Stimulated activated CD8-positive, alpha-beta memory T cell treated with anti-CD3 and anti-CD28 coated beads, Interleukin-2, amount 100 ng/mL, for 1 hour (primary cell): ENCODE measurements around the gene SRPK3.
"Not testable (repeated sequence)": the region's sequence is repeated elsewhere in the genome, so short reads cannot be mapped to it uniquely, and the experiment has no call there.

Experiments
- DNase-seq, 2 donors: peaks; one replicate each; pipeline ENCODE4 v3.0.0-alpha.2; 2020; ENCODE audit warnings: low read depth in 2 of 2

Gene SRPK3, protein sequence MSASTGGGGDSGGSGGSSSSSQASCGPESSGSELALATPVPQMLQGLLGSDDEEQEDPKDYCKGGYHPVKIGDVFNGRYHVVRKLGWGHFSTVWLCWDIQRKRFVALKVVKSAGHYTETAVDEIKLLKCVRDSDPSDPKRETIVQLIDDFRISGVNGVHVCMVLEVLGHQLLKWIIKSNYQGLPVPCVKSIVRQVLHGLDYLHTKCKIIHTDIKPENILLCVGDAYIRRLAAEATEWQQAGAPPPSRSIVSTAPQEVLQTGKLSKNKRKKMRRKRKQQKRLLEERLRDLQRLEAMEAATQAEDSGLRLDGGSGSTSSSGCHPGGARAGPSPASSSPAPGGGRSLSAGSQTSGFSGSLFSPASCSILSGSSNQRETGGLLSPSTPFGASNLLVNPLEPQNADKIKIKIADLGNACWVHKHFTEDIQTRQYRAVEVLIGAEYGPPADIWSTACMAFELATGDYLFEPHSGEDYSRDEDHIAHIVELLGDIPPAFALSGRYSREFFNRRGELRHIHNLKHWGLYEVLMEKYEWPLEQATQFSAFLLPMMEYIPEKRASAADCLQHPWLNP

DNA sequence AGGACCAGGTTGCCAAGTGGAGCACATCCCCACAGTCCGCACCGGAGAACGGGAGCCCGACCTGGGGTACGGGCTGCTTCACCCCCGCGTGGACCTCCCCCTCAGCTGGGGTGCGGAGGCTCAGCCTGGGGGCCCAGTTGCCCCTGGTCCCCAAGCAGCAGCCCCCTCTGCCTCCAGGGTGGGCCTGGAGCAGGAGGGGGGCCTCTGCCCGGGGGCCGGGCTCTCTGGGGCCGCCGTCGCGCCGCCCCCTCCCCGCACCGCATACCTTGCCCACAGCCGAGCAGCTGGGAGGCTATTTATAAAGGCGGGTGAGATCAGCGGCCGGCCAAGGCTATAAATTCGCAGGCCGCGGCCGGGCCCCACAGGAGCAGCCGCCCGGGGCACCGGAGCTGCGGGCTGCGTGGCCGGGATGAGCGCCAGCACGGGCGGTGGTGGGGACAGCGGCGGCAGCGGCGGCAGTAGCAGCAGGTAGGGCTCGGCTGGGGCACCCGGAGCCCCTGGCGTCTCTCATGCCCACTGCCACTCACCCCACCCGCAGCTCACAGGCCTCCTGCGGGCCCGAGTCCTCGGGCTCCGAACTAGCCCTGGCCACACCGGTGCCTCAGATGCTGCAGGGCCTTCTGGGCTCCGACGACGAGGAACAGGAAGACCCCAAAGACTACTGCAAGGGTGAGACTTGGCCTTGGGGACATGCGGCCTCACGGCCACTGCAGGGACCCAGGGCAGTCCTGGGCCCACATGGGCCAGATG, at the start of gene SRPK3:
TSS of gene SRPK3 (plus strand) at position 364 of the 750 bp plus-strand sequence. CDS start at position 410, 46 bp downstream.
- no peak for DNase-seq

DNA sequence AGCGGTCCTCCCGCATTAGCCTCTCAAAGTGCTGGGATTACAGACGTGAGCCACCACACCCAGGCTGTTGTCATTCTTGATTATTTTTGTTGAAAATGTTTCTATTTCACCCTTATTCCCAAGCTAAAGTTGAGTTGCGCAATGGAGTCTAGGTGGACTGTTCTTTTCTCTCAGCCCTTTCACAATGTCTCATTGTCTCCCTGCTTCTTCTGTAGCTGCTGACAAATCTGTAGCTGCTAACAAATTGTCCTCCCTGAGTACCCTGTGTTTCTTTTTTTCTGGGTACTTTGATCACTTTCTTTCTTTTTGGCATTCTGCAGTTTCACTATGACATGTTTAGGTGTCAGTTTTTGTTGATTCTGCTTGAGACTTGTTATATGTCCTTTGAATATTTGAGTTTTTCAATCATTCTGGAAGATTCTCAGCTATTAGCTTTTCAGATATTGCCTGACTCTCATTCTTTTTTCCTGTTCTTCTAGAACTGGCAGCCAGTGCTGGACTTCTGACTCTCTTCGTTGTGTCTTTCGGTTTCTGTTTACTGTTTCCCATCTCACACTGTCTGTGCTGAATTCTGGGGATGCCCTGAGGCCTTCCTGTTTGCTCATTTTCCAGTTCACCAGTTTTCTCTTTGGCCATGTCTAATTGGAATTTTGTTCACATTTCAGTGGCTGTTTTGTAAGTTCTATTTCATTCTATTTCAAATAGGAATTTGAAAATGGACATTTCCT, 49.6 kb upstream of the SRPK3 start:
- no peak for DNase-seq

DNA sequence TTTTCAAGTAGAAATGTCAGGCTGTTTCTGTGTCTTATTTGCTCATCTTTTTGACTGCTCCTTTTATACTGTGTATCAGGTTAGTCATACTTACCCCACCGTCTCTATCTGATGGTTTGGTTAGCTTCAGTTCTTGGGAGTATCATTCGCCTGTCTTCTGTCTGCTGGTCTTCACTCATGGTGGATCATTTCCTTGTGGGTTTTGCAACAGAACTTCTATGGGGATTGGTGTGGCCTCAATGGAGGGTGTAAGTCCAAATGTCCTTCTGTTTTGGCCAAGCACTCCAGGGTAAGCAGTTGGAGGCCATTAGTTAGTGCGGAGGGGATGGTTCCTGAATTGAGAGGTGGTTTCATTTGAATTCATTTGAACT, 49.0 kb upstream of the SRPK3 start:
- no peak for DNase-seq

DNA sequence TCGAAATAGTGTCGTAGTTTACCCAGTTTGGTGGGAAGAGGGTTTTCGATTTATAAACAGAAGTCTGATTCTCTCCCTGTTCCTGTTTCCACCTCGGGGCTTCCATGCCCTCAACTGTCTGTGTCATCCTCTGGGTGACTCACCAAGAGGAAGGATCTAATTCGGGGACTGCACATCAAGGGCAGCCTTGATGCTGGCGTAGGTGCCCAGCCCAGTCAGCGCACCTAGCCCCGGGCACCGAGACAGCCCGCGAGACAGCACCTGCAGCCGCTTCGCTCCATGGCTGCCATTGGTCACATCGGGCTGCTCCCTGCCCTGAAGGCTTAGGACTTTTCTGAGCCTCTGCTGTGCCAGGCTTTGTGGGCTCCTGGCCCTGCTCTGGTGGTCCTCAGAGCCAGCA, 48.4 kb upstream of the SRPK3 start:
- no peak for DNase-seq

DNA sequence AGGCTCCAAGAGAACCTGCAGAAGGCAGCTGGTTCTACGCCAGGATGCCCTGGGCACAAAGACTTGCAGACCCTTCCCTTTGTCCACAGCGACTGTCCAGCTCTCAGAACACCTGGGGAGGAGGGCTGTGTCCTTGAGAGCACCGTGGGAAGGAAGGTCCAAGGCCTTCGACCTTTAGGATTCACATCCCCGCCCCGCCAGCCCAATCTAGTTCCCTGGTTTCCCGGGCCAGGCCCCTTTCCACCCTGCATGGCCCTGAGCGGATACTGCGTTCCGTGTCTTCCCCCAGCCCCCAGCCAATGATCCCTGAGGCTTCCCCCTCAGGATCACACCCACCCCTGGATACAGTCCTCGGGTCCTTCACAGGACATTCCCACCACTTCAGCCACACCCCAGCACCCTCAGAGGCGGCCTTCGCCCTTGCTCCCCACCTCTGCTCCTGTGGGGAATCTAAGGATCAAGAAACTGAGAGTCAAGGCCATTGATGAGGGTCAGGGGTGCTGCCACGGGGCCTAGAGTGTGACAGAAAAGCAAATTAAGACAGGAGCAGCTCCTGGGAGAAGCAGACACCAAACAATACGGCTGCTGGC, 47.1 kb upstream of the SRPK3 start:
- no peak for DNase-seq

DNA sequence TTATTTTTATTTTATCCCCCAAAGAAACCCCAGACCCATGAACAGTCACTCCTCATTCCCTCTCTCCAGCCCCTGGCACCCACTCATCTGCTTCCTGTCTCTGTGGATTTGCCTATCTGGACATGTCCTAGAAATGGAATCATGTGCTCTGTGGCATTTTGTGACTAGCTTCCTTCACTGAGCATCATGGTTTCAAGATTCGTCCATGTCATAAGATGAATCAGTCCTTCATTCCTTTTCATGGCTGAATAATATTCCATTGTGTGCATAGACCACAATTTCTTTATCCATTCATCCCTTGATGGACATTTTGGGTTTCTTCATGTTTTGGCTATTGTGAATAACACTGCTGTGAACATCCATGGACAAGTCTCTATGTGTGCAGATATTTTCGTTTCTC, 46.0 kb upstream of the SRPK3 start:
- no peak for DNase-seq

DNA sequence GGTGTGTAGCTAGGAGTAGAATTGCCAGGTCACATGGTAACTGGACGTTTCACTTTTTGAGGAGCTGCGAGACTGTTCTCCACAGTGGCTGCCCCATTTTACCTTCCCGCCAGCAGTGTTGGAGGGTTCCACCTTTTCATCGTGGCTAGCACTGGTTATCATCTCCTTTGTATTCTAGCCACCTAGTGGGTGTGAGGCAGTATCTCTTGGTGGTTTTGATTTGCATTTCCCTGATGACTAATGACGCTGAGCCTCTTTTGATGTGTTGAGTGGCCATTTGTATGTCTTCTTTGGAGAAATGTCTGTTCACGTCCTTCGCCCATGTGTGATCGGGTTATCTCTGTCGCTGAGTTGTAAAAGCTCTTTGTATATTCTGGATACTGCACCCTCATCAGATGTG, 45.6 kb upstream of the SRPK3 start:
- no peak for DNase-seq

DNA sequence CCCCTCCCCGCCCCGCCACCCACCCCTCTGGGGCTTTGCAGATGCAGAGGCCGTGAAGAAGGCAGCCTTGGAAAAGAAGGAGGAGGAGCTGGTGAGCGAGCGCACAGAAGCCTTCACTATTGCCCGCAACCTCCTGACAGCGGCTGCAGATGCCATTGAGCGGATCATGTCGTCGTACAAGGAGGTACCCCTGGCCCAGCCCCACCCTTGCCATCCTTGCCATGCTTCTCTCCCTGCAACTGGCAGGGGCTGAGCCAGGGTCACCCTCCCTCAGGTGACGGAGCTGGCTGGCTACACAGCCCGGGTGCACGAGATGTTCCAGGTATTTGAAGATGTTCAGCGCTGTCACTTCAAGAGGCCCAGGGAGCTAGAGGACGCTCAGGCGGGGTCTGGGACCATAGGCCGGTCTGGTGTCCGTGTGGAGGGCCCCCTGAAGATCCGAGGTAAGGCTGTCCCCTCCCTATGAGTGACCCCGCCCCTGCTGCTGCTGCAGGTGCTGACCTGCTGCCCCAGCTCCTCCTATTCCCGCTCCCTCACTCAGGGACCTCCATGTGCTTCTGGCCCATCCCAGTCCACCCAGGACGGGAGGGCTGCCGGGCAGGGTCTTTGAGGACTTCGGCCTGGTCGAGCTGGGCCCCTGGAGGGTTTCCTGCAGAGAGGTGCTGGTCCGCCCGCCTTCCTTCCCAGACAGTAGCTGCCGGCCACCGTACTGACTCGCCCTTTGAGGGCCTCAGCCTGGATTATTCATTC, 44.6 kb upstream of the SRPK3 start:
- DNase-seq, result no peak

DNA sequence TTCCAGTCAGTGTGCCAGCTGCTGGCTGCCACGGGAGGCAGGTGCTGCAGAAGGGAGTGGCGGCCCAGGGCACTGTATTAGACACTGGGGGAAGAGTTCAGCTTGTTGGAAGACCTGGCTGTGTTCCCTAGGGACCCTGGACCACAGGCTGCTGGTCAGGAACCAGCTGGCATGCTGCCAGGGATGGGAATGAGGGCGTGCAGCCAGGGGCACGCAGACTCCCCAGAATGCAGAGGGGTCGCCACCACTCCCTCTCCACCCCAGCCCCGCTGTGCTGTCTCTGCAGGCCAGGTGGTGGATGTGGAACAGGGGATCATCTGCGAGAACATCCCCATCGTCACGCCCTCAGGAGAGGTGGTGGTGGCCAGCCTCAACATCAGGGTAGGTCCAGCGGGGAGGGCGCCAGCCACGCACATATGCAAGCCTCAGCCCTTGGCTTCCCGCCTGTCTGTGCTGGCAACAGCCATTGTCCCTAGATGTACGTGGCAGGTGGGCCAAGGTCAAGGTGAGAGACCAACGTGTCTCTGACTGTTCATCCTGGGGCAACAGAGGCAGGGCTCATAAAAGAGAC, 43.9 kb upstream of the SRPK3 start:
- DNase-seq, result no peak

DNA sequence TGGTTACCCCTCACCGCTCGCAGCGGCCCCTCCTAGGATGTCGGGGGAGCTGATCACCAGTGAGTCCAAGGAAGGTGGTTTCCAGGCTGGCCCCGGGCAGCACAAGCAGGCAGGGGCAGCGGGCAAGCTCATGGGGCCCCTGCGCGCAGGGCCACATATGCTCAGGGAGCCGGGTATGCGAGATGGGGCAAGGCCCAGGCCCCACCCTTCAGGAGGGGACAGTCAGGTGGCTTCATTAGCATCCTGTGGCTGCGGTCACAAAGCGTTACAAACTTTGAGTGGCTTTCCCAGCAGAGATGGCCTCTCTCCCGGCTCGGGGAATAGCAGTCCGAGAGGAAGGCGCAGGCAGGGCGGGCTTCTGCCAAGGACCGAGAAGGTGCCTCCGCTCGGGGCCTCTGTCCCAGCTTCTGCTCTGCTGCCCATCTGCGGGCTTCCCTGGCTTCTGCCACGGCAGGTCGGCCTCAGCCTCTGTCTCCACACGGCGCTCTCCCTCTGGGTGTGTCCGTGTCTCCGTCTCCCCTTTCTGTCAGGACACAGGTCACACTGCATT, 42.7 kb upstream of the SRPK3 start:
- no peak for DNase-seq

DNA sequence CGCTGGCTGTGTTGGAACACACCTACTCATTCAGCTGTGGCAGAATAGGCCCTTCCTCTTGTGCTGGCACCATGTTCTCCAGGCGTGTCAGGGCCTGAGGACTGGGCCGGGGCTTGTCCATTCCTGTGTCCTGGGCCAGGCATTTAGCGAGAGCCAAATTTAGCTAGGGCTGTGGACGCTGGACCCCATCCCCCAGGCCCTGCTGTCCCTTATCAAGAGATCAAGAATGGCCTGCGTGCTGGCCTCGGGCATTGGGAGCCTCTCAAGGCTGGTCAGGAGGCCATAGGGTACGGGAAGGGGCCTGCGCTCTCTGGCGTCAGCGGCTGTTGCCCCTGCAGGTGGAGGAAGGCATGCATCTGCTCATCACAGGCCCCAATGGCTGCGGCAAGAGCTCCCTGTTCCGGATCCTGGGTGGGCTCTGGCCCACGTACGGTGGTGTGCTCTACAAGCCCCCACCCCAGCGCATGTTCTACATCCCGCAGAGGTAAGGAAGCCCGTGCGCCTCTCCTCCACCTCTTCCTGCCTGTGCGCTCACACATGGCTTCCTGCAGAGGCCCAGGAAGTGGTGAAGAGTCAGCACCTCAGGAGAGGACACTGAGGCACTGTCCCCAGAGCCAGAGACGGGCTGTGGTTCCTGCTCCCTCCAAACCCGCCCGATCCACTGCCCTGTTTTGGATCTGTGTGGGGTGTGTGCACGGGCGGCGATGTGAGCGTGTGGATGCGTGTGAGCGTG, 40.9 kb upstream of the SRPK3 start:
- DNase-seq, result no peak

DNA sequence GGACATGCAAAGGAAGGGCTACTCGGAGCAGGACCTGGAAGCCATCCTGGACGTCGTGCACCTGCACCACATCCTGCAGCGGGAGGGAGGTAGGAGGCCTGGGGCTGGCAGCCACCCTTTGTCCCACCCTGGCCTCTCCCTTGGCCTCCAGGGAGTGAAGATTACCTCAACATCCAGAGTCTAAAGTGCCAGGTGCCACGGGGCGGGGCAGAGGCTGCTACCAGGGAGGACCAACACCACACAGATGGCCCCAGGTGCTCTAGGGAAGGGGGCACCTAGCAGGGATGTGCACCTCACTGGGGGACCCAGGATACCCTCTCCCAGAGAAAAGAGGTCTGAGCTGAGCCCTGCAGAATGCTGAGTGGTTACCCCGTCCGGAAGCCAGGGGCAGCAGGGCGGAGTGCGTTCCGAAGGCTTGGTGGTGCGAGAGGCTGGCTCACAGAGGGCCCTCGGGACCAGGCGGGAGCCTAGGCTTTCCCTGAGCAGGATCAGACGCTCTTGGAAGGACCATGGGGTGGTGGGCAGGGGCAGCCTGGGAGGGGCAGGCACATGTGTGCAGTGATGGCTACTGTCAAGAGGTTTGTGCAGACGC, 40.1 kb upstream of the SRPK3 start:
- DNase-seq, result no peak

DNA sequence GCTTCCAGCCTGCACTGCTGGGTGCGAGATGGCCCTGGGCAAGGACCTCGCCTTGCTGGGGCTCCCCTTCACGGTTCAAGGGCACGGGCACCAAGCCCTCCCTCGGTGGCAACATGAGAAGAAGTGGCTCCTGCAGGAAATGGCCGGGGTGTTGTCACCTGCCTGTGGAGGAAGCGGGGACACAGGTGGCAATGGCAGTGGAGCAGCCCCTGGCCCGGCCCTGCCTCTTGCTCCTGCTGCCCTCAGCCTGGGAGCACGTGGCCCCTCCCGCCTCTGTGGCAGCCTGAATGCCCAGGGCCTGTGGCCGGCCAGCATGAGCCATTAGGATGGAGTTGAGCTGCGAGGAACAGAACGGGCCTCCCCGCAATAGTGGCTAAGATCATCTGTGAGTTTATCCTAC, 39.4 kb upstream of the SRPK3 start:
- DNase-seq, result no peak

DNA sequence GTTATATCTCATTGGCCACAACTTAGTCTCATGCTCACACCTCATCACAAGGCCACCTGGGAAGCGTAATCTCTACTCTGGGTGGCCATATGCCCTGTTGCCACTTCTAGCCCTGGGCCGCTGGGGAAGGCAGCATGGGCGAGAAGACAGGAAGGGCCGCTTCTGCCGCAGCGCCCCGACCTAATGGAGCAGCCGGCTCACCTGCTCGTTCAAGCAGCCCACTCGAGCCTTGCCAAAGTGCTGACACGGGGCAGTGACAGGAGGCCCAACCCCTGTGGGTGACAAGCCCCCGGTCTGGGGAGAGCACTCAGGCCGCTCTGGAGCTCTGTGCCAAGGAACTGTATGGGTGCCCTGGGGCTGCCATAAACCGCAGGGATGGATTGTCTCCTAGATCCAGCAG, 38.7 kb upstream of the SRPK3 start:
- DNase-seq, result not testable (repeated sequence)

DNA sequence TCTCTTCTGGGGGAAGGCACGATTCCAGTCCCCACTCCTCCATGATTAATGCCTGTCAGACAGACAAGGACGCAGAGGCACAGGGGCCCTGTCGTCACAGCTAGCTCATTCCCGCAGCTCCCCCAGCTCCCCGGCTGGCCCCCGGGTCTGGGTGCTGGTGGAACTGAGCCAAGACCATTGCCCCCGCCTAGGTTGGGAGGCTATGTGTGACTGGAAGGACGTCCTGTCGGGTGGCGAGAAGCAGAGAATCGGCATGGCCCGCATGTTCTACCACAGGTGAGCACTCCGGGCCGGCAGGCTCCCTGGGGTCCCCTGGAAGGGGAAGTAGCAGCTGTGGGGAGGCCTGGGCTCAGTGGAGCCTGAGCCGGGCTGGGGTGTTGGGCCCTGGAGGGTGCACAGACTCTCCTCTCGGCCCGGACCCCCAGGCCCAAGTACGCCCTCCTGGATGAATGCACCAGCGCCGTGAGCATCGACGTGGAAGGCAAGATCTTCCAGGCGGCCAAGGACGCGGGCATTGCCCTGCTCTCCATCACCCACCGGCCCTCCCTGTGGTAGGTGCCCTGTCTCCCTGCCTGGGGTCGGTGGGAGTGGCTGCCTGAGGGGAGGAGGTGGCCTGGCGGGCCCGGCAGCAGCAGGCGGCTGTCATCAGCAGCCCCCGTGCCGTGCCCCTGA, 37.9 kb upstream of the SRPK3 start:
- DNase-seq, result not testable (repeated sequence)

DNA sequence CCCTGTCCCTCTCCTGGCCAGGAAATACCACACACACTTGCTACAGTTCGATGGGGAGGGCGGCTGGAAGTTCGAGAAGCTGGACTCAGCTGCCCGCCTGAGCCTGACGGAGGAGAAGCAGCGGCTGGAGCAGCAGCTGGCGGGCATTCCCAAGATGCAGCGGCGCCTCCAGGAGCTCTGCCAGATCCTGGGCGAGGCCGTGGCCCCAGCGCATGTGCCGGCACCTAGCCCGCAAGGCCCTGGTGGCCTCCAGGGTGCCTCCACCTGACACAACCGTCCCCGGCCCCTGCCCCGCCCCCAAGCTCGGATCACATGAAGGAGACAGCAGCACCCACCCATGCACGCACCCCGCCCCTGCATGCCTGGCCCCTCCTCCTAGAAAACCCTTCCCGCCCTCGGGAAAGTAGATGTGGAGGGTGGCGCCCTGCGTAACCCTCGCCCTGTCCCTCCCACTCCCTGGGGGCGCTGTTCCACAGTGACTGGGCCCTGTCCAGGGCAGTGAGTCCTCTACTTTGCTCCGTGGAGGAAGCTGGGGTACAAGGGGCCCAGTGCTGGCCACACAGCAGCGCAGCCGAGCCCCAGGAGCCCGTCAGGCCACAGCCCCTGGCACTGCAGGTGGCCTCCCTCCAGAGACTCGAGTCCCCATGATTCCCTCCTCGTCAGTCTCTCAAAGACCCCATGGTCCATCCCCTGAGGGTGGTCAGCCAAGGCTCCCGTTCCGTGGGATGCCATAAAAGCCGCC, 37.2 kb upstream of the SRPK3 start:
- not testable (repeated sequence) for DNase-seq

DNA sequence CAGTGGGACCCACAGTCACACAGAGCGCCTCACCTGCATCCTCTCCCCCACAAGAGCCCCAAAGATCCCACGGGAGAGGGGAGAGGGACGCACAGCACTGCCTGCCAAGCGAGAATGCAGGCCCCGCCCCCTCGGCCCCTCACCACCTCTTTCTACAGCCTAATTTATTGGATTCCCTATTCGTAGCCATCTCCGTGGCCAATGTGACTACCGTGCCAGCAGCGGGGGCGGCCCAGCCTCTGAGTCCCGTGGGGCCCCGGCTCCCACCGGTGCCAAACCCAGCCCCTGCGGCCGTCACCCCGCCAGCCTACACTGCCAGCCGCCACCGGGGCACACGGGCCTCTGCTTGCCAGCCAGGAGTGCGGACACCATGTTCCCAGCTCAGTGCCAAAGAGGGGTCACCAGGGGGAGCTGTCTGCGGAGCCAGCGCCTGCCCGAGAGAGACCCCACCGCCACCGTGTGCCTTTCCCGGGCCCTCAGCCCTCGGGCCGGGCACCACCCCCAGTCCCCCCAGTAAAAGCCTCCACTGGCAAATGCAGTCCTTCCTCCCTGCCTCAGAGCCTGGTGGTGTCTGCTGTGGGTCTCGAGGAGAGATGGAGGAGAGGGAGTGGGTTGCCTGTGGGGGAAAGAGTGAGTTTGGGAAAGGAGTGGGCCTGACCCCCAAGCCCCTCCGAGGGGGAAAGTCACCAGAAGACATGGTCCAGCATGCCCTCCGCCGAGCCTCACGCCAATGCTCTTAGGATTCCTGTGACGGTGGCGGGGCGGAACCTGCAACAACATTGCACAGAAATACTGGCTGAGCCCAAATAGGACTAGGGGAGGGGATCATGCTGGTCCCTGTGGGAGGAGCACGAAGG, 36.4 kb upstream of the SRPK3 start:
- no peak for DNase-seq
